Measurements from ENCODE around the gene PTPRD. TPM values are rescaled to one million over a fixed set of nuclear protein-coding genes. Genes with fewer than 3 reads are reported as not detected.

PTPRD gene
- total RNA-seq, 1 experiment from 2014 or later: not detected

DNA sequence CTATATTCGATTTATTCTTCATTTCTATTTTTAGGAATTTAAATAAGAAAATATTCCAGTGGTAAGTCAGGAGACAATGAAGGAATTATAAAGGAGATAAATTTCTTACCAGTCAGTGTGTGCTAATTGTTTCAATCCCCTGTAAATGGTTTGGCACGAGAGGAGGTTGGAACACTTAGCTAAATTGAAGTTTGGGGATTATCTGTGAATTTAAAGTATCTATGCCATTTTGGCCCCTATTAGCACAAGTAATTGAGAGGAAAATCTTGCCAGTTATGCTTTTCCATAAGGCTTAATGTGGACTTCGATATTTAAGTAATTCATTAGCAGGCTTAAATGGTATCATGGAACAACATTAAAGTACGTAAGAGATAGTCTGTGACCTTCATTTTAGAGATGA lies 860.8 kb downstream of the PTPRD start:
- DNase-seq (ENCODE audit: low read depth, low spot score): no peak
- Histone ChIP-seq H3K4me3 (ENCODE audit: low read depth in 2 of 2, low read length in 2 of 2) (no peak overlapping the region), H3K9me3 (ENCODE audit: control insufficient read depth, insufficient read depth, low read depth, low read length) (no peaks in the 10 kb centered on the region), H3K4me1 (ENCODE audit: control insufficient read depth, insufficient read depth, low read length) (no peaks in the 10 kb centered on the region), H3K36me3 (ENCODE audit: control insufficient read depth, insufficient read depth, low read length) (no peaks in the 10 kb centered on the region), H3K27ac (ENCODE audit: low read length) (no peak overlapping the region), H3K27me3 (ENCODE audit: control insufficient read depth, insufficient read depth, low read length) (no peaks in the 10 kb centered on the region)
- no peak for ATAC-seq
- ChIA-PET POLR2A (no interaction called here), CTCF (interaction anchor here (0.5 kb wide), 1 partner anchor 163 kb away, joined by 5 read pairs; no protein-coding TSS in a partner anchor)
- intact Hi-C loops (cut with micrococcal nuclease; ENCODE audit: unreplicated experiment): no loop called here
- no TSS peak for BruUV-seq (replicated peaks)
- in situ Hi-C loops (cut with HindIII; ENCODE audit: low pct_unique_long_range_greater_than_20kb, low sequenced_read_pairs): no loop called here
- TF ChIP-seq, protein P1, sequence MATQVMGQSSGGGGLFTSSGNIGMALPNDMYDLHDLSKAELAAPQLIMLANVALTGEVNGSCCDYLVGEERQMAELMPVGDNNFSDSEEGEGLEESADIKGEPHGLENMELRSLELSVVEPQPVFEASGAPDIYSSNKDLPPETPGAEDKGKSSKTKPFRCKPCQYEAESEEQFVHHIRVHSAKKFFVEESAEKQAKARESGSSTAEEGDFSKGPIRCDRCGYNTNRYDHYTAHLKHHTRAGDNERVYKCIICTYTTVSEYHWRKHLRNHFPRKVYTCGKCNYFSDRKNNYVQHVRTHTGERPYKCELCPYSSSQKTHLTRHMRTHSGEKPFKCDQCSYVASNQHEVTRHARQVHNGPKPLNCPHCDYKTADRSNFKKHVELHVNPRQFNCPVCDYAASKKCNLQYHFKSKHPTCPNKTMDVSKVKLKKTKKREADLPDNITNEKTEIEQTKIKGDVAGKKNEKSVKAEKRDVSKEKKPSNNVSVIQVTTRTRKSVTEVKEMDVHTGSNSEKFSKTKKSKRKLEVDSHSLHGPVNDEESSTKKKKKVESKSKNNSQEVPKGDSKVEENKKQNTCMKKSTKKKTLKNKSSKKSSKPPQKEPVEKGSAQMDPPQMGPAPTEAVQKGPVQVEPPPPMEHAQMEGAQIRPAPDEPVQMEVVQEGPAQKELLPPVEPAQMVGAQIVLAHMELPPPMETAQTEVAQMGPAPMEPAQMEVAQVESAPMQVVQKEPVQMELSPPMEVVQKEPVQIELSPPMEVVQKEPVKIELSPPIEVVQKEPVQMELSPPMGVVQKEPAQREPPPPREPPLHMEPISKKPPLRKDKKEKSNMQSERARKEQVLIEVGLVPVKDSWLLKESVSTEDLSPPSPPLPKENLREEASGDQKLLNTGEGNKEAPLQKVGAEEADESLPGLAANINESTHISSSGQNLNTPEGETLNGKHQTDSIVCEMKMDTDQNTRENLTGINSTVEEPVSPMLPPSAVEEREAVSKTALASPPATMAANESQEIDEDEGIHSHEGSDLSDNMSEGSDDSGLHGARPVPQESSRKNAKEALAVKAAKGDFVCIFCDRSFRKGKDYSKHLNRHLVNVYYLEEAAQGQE (IDR thresholded peaks at IDR 0.05; ENCODE audit: insufficient read depth in 1 of 2, low read depth in 2 of 2, low read length in 1 of 2): no peak
- TF ChIP-seq SIN3A (IDR thresholded peaks at IDR 0.05; ENCODE audit: borderline replicate concordance, insufficient read depth, low read depth, low read length): no peak

DNA sequence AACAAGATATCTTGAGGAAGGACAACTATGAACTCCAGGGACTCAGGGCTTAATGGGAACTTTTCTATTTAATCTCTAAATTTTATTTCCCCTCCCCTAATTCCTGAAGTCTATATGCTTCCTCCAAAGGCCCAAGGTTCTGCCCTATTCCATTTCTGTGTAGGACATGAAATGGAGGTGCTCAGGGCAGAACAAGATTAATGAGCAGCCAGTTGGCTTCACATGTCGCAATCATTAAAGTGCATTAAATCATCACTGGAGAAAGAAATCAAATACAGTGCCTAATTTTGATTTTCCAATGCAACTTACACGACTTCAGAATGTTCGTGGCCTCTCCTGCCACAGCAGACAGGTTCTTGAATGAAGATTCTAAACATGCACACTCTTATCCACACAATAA lies 862.1 kb downstream of the PTPRD start:
- Histone ChIP-seq H3K27ac (ENCODE audit: low read length) (no peak overlapping the region), H3K4me1 (ENCODE audit: control insufficient read depth, insufficient read depth, low read length) (no peaks in the 10 kb centered on the region), H3K4me3 (ENCODE audit: low read depth in 2 of 2, low read length in 2 of 2) (no peak overlapping the region), H3K27me3 (ENCODE audit: control insufficient read depth, insufficient read depth, low read length) (no peaks in the 10 kb centered on the region), H3K36me3 (ENCODE audit: control insufficient read depth, insufficient read depth, low read length) (no peaks in the 10 kb centered on the region), H3K9me3 (ENCODE audit: control insufficient read depth, insufficient read depth, low read depth, low read length) (no peaks in the 10 kb centered on the region)
- CTCF ChIA-PET: no interaction called here
- no peak for TF ChIP-seq SIN3A (IDR thresholded peaks at IDR 0.05; ENCODE audit: borderline replicate concordance, insufficient read depth, low read depth, low read length)
- TF ChIP-seq, protein P1 (IDR thresholded peaks at IDR 0.05; ENCODE audit: insufficient read depth in 1 of 2, low read depth in 2 of 2, low read length in 1 of 2): no peak
- no peak for TF ChIP-seq POLR2AphosphoS5 (IDR thresholded peaks at IDR 0.05; ENCODE audit: low read depth, low read length)
- TF ChIP-seq, protein P2, sequence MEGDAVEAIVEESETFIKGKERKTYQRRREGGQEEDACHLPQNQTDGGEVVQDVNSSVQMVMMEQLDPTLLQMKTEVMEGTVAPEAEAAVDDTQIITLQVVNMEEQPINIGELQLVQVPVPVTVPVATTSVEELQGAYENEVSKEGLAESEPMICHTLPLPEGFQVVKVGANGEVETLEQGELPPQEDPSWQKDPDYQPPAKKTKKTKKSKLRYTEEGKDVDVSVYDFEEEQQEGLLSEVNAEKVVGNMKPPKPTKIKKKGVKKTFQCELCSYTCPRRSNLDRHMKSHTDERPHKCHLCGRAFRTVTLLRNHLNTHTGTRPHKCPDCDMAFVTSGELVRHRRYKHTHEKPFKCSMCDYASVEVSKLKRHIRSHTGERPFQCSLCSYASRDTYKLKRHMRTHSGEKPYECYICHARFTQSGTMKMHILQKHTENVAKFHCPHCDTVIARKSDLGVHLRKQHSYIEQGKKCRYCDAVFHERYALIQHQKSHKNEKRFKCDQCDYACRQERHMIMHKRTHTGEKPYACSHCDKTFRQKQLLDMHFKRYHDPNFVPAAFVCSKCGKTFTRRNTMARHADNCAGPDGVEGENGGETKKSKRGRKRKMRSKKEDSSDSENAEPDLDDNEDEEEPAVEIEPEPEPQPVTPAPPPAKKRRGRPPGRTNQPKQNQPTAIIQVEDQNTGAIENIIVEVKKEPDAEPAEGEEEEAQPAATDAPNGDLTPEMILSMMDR (IDR thresholded peaks at IDR 0.05): no peak
- no peak for TF ChIP-seq TCF7L2 (IDR thresholded peaks at IDR 0.05; ENCODE audit: low read depth, low read length)
- in situ Hi-C loops (cut with HindIII; ENCODE audit: low pct_unique_long_range_greater_than_20kb, low sequenced_read_pairs) (no loop called here), intact Hi-C loops (cut with micrococcal nuclease; ENCODE audit: unreplicated experiment) (no loop called here)
- POLR2A ChIA-PET: no interaction called here
- ATAC-seq (no peak), DNase-seq (ENCODE audit: low read depth, low spot score) (no peak)
- BruUV-seq (replicated peaks): no TSS peak
